ENCODE measurements around the gene LCE1B. TPM values are rescaled to one million over a fixed set of nuclear protein-coding genes. Genes with fewer than 3 reads are reported as not detected.

LCE1B gene
- total RNA-seq, 1 donor from 2014 or later = not detected

DNA sequence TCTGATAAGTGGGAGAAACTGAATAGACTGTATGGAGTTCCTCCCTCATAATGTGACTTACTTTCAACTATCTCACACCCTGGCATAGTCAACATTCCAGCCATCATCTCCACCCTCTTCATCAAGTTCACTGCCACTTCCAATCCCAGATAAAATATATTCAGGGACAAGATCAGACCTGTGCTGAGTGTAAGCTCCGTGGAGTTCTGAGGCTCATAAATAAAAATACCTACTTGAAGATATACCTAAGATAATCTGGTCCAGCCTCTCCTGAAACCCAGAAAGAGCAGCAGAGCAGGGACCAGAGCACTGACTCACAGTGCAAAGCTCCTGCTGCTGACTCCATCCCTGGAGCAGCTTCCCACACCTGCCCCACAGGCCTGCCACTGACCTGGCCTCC, 46.3 kb downstream of the LCE1B start:
- DNase-seq (no peak), ATAC-seq (ENCODE audit: low read depth) (no peak)
- Mint-ChIP-seq H3K36me3 (ENCODE audit: low read depth) (no peaks in the 10 kb centered on the region), H3K4me3 (no peak overlapping the region), H3K27me3 (peaks cover 6% of the 10 kb centered on the region), H3K9me3 (no peaks in the 10 kb centered on the region), H3K4me1 (no peaks in the 10 kb centered on the region), H3K27ac (no peak overlapping the region)
- intact Hi-C loops (cut with micrococcal nuclease) = no loop called here
- no peak for TF ChIP-seq CTCF (IDR thresholded peaks at IDR 0.05)
- CTCF ChIA-PET = no interaction called here
- POLR2A ChIA-PET = no interaction called here

GRCh38 chr1:152859696-152860095, 47.9 kb downstream of the LCE1B start, which contains the start of gene LCE7A:
LCE7A (plus strand) TSS chr1:152859996; CDS start chr1:152860698, 702 bp downstream.
- no peaks in the 10 kb centered on the region for H3K36me3 Mint-ChIP-seq (ENCODE audit: low read depth)
- no peaks in the 10 kb centered on the region for H3K4me1 Mint-ChIP-seq
- ATAC-seq (ENCODE audit: low read depth) (no peak), DNase-seq (no peak)
- no peak within 1 kb of the TSS for H3K27ac Mint-ChIP-seq
- peaks cover 6% of the 10 kb centered on the region for H3K27me3 Mint-ChIP-seq
- POLR2A ChIA-PET = no interaction called here
- H3K4me3 Mint-ChIP-seq = no peak within 1 kb of the TSS
- no peak for TF ChIP-seq CTCF (IDR thresholded peaks at IDR 0.05)
- no peaks in the 10 kb centered on the region for H3K9me3 Mint-ChIP-seq
- CTCF ChIA-PET = no interaction called here
- intact Hi-C loops (cut with micrococcal nuclease) = no loop called here

- CTCF ChIA-PET = no interaction called here
- POLR2A ChIA-PET = no interaction called here
- no peaks in the 10 kb centered on the region for H3K36me3 Mint-ChIP-seq (ENCODE audit: low read depth)
These were observed 48.4 kb downstream of the LCE1B start for GRCh38 chr1:152860129-152860528.

GRCh38 chr1:152861374-152861773, 49.6 kb downstream of the LCE1B start:
- H3K27me3 Mint-ChIP-seq = peaks cover 6% of the 10 kb centered on the region
- H3K27ac Mint-ChIP-seq = no peak overlapping the region
- no peak for TF ChIP-seq CTCF (IDR thresholded peaks at IDR 0.05)
- DNase-seq = no peak
- no peaks in the 10 kb centered on the region for H3K9me3 Mint-ChIP-seq
- H3K36me3 Mint-ChIP-seq (ENCODE audit: low read depth) = no peaks in the 10 kb centered on the region
- no peaks in the 10 kb centered on the region for H3K4me1 Mint-ChIP-seq
- intact Hi-C loops (cut with micrococcal nuclease) = no loop called here
- no peak overlapping the region for H3K4me3 Mint-ChIP-seq
- ATAC-seq (ENCODE audit: low read depth) = no peak
- ChIA-PET CTCF (no interaction called here), POLR2A (no interaction called here)

More at GRCh38 chr1:152860129-152860528, 48.4 kb downstream of the LCE1B start:
- Mint-ChIP-seq H3K4me1 (no peaks in the 10 kb centered on the region), H3K27ac (no peak overlapping the region), H3K9me3 (no peaks in the 10 kb centered on the region), H3K4me3 (no peak overlapping the region), H3K27me3 (peaks cover 6% of the 10 kb centered on the region)
- DNase-seq (no peak), ATAC-seq (ENCODE audit: low read depth) (no peak)
- no peak for TF ChIP-seq CTCF (IDR thresholded peaks at IDR 0.05)
- intact Hi-C loops (cut with micrococcal nuclease) = no loop called here

Other genes starting within 250 kb of the LCE1B start
- gene LCE3E, start 245.2 kb upstream of the LCE1B start, total RNA-seq = not detected in 2 replicates
- not detected in 2 replicates for gene LCE3D, start 231.5 kb upstream of the LCE1B start, total RNA-seq
- not detected in 2 replicates for gene LCE3C, start 211.7 kb upstream of the LCE1B start, total RNA-seq
- not detected in 2 replicates for gene LCE3B, start 198.2 kb upstream of the LCE1B start, total RNA-seq
- gene LCE3A, start 188.9 kb upstream of the LCE1B start, total RNA-seq = not detected in 2 replicates
- gene LCE2D, start 148.6 kb upstream of the LCE1B start, total RNA-seq = not detected in 2 replicates
- gene LCE2C, start 136.7 kb upstream of the LCE1B start, total RNA-seq = not detected in 2 replicates
- not detected in 2 replicates for gene LCE2B, start 125.8 kb upstream of the LCE1B start, total RNA-seq
- gene LCE2A, start 113.6 kb upstream of the LCE1B start, total RNA-seq = not detected in 2 replicates
- not detected in 2 replicates for gene LCE4A, start 103.8 kb upstream of the LCE1B start, total RNA-seq
- gene KPRP, start 53.9 kb upstream of the LCE1B start, total RNA-seq = not detected in 2 replicates
- not detected in 2 replicates for gene LCE1F, start 36.8 kb upstream of the LCE1B start, total RNA-seq
- not detected in 2 replicates for gene LCE1E, start 25.7 kb upstream of the LCE1B start, total RNA-seq
- not detected in 2 replicates for gene LCE1D, start 15.2 kb upstream of the LCE1B start, total RNA-seq
- gene LCE1C, start 5.3 kb upstream of the LCE1B start, total RNA-seq = not detected in 2 replicates
- gene LCE1A, start 15.5 kb downstream of the LCE1B start, total RNA-seq = not detected in 2 replicates
- gene LCE6A, start 30.9 kb downstream of the LCE1B start, total RNA-seq = not detected in 2 replicates
- gene LCE7A, start 48.0 kb downstream of the LCE1B start, total RNA-seq = not detected in 2 replicates
- not detected in 2 replicates for gene SMCP, start 66.4 kb downstream of the LCE1B start, total RNA-seq
- not detected in 2 replicates for gene IVL, start 96.6 kb downstream of the LCE1B start, total RNA-seq
- gene SPRR5, start 135.2 kb downstream of the LCE1B start, total RNA-seq = not detected in 2 replicates
- gene SPRR4, start 158.7 kb downstream of the LCE1B start, total RNA-seq = not detected in 2 replicates
- not detected in 2 replicates for gene SPRR1A, start 172.1 kb downstream of the LCE1B start, total RNA-seq
- gene SPRR3, start 189.8 kb downstream of the LCE1B start, total RNA-seq = not detected in 2 replicates
- not detected in 2 replicates for gene SPRR1B, start 219.2 kb downstream of the LCE1B start, total RNA-seq
- gene SPRR2D, start 229.1 kb downstream of the LCE1B start, total RNA-seq = not detected in 2 replicates
- not detected in 2 replicates for gene SPRR2A, start 245.5 kb downstream of the LCE1B start, total RNA-seq

All from activated B cell treated with CpG ODN at 0.5 μM for 24 hours (primary cell).